Measurements from ENCODE around the gene NR4A2. TPM values are rescaled to one million over a fixed set of nuclear protein-coding genes. Genes with fewer than 3 reads are reported as not detected.

The NR4A2 gene
- under 0.01 and 0.39 TPM in 2 replicates for total RNA-seq

DNA sequence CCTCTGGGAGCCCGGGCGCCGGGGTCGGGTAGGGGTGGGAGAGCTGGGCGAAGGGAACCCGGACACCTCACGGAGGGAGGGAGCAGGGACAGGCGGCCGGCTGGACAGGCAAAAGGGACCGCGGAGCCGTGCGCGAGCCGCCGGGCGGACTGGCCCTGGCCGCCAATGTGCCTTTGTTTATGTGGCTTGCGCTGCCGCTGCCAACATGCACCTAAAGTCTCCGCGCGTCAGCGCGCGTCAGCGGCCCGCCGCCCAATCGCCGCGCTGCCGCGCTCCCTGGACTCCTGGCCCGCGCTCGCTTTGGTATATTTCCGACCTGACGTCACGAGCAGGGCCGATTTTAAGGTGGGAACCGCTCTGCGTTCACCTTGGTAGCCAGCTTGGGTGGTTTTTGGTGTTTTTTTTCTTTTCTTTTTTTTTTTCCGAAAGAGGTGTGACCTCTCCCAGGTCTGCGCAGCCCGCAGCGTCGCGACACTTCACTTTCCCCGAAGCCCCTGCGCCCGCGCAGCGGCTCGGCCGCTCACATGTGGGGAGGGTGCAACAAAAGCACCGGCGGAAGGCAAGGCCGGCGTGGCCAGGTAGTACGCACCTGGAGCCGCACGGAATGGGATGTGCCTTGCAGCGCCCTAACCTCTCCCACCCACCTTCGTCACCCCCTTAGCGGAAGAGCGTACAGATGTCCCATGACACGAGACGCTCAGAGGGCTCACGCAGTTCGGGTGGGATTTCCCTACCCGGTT lies at the start of gene NR4A2:
TSS of gene NR4A2 (minus strand) at position 188 of the 740 bp plus-strand sequence. CDS start 2,535 bp downstream, outside the sequence.

Other genes starting within 250 kb of the NR4A2 start
- 83.8 and 171 TPM in 2 replicates for gene GPD2, start 103.7 kb upstream of the NR4A2 start, total RNA-seq

Data from subcutaneous preadipocyte (primary cell).